ENCODE measurements around the gene TUT4.
"Not testable (repeated sequence)": the region's sequence is repeated elsewhere in the genome, so short reads cannot be mapped to it uniquely, and the experiment has no call there.

TUT4 gene

DNA sequence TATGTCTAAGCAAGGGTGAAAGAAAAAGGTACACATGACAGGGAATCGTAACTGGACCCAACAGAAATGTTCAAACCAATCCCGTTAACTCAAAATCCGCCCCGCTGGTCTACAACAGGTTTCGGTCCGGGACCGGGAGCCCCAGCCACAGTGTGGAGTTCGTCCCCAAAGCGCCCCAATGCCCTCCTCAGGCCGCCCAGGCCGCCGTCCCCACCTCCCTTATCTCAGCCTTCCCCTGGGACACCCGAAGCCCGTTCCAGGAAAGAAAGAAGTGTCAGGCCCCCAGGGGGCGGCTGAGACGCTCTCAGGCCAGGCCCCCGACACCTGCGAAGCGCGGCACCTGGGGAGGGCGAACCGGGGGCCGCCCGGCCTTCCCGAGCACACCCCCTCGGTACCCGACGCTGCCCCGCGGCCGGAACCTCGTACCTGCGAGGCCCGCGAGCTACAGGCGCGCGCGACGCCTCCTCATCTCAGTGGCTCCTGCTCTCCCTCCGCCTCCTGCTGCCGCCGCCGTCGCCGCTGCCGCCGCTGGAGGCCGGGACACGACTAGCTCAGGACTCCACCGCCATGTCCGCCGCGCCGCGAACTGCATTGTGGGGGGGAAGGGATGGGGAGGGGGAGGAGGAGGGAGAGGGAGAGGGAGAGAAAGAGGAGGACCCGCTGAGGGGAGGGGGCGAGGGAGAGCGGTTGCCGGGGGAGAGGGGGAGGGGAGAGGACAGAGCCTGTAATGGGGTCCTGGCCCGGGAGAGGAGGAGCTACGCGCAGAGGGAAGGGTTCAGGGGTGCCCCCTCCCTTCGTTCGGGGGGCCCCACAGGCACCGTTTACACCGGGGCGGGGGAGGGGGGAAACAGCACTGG lies at the start of gene TUT4:
Gene TUT4, minus strand, starts transcription at position 588 of the 857 bp plus-strand sequence. CDS start 26,812 bp downstream, outside the sequence.
- peak; percentile 94 for DNase-seq

DNA sequence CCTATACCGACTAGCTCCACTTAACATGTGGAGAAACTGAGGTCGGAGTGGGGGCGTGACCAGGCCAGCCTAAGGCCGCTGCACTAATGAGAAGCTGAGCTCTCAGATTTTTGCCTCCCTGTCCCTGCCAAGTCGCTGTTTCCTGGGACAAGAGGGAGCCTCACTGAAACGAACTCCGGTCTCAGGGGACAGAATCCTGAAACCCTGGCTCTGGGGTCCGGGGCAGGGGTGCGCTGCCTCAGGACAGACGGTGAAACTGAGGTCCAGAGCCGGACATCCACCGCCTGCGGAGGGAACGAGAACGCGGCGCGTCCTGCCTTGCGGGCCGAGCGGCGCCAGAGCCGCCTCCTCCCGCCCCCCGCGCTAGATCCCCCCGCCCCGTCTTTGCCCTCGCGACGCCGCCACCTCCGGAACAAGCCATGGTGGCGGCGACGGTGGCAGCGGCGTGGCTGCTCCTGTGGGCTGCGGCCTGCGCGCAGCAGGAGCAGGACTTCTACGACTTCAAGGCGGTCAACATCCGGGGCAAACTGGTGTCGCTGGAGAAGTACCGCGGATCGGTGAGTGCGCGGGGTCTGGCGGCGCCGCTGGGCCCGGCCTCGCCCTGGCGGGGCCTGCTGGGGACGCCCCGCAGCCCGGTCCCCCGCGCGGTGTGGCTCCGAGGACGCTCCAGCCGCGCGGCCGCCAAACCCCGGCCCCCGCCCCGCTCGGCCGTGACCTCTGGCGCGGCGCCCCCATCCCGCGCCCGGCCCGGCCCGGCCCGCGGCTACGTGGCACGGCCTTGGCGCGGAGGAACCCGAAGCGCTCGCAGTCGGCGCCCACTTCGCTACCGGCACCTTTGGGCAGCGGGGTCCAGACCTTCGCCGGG lies 49.3 kb upstream of the TUT4 start, which contains the start of gene GPX7:
Gene GPX7, plus strand, starts transcription at position 381 of the 865 bp plus-strand sequence. Its CDS starts 39 bp downstream, at position 420.
- peak; percentile 15 for DNase-seq

DNA sequence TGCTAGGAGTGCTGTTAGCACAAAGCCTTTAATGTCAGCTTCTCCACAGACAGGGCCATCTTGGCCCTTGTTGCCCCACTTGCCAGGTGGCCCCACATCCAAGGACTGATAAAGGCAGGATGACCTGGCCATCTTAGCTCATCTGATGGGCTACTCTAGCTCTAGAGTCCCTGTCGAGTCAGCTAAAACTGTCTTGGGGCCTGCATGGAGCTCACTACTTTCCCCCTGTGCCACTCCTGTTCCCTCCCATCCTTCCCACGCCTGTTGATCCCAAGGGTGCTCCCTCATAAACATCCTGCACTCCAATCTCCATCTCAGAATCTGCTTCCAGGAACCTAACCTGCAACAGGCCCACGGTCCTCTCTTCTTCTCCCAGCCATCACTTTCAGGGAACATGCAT lies 48.6 kb upstream of the TUT4 start:
- DNase-seq: no peak

- no peak for DNase-seq
Measured at GRCh38 chr1:52600533-52601179, 47.8 kb upstream of the TUT4 start.

DNA sequence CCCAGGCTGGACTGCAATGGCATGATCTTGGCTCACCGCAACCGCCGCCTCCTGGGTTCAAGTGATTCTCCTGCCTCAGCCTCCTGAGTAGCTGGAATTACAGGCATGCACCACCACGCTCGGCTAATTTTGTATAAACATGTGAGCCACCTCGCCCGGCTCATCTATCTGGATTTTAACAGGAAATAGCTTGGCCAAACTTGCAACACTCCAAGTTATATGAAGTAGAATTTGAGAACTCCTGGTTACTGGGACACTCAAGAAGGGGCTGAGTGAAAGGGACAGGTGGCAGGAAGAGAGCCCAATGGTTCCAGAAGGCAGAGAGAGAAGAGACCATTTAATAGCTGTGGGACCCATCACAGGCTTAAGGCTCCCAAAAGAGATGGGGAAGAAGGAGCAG lies 46.3 kb upstream of the TUT4 start:
- no peak for DNase-seq

DNA sequence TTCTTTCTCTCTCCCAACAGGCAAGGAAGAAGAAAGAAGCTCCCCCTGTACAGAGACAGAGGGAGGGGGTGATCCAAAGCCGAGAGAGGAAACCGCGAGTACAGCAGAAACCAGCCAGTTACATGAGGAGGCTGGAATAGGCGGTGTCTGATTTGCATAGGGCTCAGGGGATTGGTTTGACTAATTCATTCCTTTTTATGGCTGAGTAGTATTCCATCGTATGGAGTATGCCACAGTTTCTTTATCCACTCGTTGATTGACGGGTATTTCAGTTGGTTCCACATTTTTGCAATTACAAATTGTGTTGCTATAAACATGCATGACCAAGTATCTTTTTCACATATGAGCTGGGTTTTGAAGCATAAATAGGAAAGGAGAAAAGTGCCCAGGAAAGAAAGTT lies 45.8 kb upstream of the TUT4 start:
- DNase-seq: no peak

- no peak for DNase-seq
Measured at GRCh38 chr1:52597912-52598311, 45.0 kb upstream of the TUT4 start.

- DNase-seq: peak; percentile 90
Measured at GRCh38 chr1:52595061-52595460, 42.2 kb upstream of the TUT4 start.

DNA sequence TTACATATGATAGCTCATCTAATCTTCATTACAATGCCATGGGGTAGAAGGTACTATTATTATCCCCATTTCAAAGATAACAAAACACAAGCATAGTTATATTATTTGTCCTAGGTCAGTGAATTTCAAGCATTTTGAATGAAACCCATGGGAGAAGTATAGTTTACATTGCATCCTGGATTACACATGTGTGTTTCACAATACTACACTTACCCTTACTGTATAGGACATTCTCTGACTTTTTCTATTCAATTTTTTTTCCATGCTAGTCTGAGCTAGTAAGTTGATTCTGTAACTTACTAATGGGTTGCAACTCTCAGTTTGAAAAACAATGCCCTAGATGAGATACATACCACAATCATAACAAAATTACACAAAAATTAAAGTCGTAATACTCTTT lies 40.6 kb upstream of the TUT4 start:
- no peak for DNase-seq

- DNase-seq: no peak
Measured at GRCh38 chr1:52592637-52593323, 39.9 kb upstream of the TUT4 start.

DNA sequence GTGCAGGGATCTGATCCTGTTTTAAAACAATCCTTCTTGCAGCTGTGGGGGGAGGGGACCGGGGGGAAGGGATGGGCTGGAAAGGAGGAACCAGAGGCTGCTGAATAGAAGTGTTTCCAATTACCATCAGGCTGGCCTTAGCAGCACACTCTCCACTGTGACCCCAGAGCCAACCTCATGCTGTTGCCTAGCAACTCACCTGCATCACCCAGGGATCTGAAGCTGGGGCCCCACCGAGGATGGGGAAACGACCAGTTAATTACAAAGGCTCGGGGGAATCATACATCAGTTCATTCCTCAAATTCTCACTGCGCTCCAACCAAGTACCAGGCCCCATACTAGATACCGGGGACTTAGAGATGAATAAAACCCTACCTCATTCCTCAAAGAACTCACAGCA lies 37.4 kb upstream of the TUT4 start:
- DNase-seq: no peak

- DNase-seq: no peak
Measured at GRCh38 chr1:52588535-52588934, 35.6 kb upstream of the TUT4 start.

GRCh38 chr1:52588027-52588426 lies 35.1 kb upstream of the TUT4 start:
- no peak for DNase-seq

- DNase-seq: no peak
Measured at GRCh38 chr1:52585474-52585873, 32.6 kb upstream of the TUT4 start.

DNA sequence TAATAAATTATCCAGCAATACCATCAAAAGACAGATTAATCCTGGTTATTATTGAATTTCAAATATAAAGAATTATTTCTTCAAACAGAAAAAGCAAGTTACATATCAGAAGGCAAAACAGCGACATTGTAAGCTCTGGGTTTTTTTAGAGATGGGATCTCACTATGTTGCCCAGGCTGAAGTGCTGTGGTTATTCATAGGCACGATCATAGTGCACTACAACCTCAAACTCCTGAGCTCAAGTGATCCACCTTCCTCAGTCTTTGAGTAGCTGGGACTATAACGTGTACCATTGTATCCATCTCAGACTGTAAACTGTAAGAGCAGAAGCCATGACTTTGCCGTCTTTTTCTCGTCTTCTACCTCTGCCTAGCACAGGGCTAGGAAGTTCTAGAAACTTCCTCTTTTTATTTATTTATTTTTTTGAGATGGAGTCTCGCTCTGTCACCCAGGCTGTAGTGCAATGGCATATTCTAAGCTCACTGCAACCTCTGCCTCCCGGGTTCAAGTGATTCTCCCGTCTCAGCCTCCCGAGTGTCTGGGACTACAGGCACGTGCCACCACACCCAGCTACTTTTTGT lies 29.3 kb upstream of the TUT4 start:
- DNase-seq: no peak

GRCh38 chr1:52580283-52580682 lies 27.4 kb upstream of the TUT4 start:
- DNase-seq: no peak

DNA sequence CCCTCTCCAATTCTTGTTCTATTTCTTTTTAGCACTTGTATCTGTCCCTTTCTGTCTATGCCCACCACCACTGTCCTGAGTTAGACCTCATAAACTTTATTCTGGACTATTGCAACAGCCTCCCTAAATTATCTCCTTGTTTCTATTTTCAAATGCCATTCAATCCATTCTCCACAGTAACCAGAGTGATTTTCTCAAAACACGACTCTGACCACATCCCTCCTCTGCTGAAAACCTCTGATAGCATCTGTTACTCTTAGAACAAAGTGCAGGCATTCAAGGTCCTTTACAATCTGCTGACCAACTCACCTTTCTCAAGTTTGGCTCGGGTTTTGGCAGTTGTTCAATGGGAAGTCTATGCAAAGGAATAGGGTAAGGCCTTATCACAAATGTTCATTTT lies 26.5 kb upstream of the TUT4 start:
- no peak for DNase-seq

GRCh38 chr1:52578066-52578465 lies 25.2 kb upstream of the TUT4 start:
- DNase-seq: not testable (repeated sequence)

GRCh38 chr1:52576074-52576473 lies 23.2 kb upstream of the TUT4 start:
- no peak for DNase-seq

- DNase-seq: no peak
Measured at GRCh38 chr1:52574594-52574993, 21.7 kb upstream of the TUT4 start.

DNA sequence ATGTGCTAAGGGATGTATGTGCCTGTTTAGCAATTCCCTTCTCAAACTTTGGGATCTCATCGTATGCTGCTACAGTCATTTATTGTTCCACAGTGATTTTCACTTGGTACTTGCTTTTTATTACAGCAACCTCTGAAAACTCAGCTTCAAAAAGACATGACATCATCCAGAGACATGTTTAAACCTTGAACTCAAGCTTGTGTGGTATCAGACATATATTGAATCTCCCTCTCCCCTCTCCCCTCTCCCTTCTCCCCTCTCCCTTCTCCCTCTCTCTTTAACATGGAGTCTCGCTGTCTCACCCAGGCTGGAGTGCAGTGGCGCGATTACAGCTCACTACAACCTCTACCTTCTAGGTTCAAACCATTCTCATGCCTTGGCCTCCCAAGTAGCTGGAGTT lies 19.5 kb upstream of the TUT4 start:
- no peak for DNase-seq

- peak; percentile 42 for DNase-seq
Measured at GRCh38 chr1:52571783-52572182, 18.9 kb upstream of the TUT4 start.
